Fibroblast of lung (primary cell): ENCODE measurements around the gene CFAP92.

Experiments used
- EZH2 ChIP-seq: IDR thresholded peaks from 2 replicates; pipeline ENCODE4 v1.5.1; 2012; ENCODE audit warnings: low read length, control low read depth, mild to moderate bottlenecking; ENCODE audit errors: missing control alignments
- TF ChIP-seq, protein P1 (sequence below), 2 donors: IDR thresholded peaks in 1 of 2; conservative IDR thresholded peaks in 1 of 2; 1 replicate in 1 of 2; 2 replicates in 1 of 2; pipeline ENCODE4 v1.5.1; 2011 to 2012; ENCODE audit warnings: low read length in 2 of 2, control low read depth in 1 of 2, inconsistent platforms in 1 of 2, low read depth in 1 of 2, mild to moderate bottlenecking in 1 of 2

DNA sequence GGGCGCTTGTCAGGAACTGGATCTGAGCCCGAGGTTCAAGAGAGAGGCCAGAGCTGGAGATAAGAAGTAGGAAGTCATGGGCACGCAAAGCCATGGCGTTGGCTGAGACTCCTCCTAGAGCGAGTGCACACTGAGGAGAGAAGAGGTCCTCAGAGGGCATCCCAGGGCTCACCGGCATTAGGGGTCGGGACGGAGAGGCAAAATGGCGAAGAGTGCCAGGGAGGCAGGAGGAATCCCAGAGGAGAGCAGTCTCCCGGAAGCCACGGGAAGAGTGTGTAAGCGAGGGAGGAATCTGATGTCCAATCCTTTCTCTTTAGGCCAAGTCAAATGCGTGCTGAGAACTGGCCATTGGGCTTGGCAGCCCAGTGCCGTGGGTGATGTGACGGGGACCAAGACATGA is 31.2 kb upstream of the CFAP92 start:
- TF ChIP-seq, protein P1, sequence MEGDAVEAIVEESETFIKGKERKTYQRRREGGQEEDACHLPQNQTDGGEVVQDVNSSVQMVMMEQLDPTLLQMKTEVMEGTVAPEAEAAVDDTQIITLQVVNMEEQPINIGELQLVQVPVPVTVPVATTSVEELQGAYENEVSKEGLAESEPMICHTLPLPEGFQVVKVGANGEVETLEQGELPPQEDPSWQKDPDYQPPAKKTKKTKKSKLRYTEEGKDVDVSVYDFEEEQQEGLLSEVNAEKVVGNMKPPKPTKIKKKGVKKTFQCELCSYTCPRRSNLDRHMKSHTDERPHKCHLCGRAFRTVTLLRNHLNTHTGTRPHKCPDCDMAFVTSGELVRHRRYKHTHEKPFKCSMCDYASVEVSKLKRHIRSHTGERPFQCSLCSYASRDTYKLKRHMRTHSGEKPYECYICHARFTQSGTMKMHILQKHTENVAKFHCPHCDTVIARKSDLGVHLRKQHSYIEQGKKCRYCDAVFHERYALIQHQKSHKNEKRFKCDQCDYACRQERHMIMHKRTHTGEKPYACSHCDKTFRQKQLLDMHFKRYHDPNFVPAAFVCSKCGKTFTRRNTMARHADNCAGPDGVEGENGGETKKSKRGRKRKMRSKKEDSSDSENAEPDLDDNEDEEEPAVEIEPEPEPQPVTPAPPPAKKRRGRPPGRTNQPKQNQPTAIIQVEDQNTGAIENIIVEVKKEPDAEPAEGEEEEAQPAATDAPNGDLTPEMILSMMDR (conservative IDR thresholded peaks at IDR 0.05 in 1 of 2, IDR thresholded peaks at IDR 0.05 in 1 of 2; ENCODE audit: low read depth in 1 of 2, low read length in 2 of 2) = no peak
- TF ChIP-seq EZH2 = no peak
